OCI-LY3 (cell line): Measurements from ENCODE around the gene GRID2.

Experiments
- EZH2phosphoT487 ChIP-seq: fragments of 200-600 bp; shearing (Covaris generic); IDR thresholded peaks from 2 replicates; pipeline ENCODE4 v1.6.1; 2018; ENCODE audit warnings: antibody characterized with exemption, mixed run types, low read depth
- TF ChIP-seq, protein P1 (sequence below): fragments of 200-600, 300-600 bp; sonication (generic); IDR thresholded peaks from 2 replicates; pipeline ENCODE4 v1.5.1; 2014; ENCODE audit warnings: antibody characterized with exemption, low read length, low read depth

- TF ChIP-seq, protein P1, sequence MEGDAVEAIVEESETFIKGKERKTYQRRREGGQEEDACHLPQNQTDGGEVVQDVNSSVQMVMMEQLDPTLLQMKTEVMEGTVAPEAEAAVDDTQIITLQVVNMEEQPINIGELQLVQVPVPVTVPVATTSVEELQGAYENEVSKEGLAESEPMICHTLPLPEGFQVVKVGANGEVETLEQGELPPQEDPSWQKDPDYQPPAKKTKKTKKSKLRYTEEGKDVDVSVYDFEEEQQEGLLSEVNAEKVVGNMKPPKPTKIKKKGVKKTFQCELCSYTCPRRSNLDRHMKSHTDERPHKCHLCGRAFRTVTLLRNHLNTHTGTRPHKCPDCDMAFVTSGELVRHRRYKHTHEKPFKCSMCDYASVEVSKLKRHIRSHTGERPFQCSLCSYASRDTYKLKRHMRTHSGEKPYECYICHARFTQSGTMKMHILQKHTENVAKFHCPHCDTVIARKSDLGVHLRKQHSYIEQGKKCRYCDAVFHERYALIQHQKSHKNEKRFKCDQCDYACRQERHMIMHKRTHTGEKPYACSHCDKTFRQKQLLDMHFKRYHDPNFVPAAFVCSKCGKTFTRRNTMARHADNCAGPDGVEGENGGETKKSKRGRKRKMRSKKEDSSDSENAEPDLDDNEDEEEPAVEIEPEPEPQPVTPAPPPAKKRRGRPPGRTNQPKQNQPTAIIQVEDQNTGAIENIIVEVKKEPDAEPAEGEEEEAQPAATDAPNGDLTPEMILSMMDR = no peak
- TF ChIP-seq EZH2phosphoT487 = no peak
Observed at GRCh38 chr4:93777081-93777460, 1473.3 kb downstream of the GRID2 start.
